ENCODE results near the gene FBXO22.

DNA sequence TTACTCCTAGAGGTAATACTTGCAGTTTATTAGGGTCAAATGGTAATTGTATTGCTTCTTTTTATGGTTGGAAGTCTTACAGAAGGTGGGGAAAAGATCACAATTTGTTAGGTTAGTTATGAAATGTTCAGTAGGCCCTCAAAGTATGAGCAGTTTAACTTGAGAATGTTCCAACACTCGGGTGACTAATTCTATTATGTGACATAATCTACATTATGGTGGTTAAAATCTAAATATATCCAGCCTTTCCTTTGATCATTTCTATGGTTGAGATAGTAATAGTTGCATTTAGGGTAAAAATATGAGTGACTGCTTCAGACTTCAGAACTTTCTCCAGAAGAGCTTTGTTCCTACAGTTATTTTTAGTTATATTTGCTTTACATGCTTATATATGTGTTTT lies 19.6 kb upstream of the FBXO22 start:
- TF ChIP-seq, protein P1, sequence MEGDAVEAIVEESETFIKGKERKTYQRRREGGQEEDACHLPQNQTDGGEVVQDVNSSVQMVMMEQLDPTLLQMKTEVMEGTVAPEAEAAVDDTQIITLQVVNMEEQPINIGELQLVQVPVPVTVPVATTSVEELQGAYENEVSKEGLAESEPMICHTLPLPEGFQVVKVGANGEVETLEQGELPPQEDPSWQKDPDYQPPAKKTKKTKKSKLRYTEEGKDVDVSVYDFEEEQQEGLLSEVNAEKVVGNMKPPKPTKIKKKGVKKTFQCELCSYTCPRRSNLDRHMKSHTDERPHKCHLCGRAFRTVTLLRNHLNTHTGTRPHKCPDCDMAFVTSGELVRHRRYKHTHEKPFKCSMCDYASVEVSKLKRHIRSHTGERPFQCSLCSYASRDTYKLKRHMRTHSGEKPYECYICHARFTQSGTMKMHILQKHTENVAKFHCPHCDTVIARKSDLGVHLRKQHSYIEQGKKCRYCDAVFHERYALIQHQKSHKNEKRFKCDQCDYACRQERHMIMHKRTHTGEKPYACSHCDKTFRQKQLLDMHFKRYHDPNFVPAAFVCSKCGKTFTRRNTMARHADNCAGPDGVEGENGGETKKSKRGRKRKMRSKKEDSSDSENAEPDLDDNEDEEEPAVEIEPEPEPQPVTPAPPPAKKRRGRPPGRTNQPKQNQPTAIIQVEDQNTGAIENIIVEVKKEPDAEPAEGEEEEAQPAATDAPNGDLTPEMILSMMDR (optimal IDR thresholded peaks at IDR 0.05 in 1 of 3, IDR thresholded peaks at IDR 0.05 in 1 of 3, conservative IDR thresholded peaks at IDR 0.05 in 1 of 3; ENCODE audit: extremely low read depth in 1 of 3, insufficient read depth in 2 of 3, low read length in 3 of 3) = no peak
- TF ChIP-seq EZH2 (IDR thresholded peaks at IDR 0.05; ENCODE audit: low read length) = no peak

Measured in keratinocyte (primary cell).